T-cell (primary cell): Measurements from ENCODE around the gene HCAR2. TPM values are rescaled to one million over a fixed set of nuclear protein-coding genes. Genes with fewer than 3 reads are reported as not detected.

ENCODE experiments used
- ATAC-seq, 4 experiments: fragments of 200-7000 bp in 3 of 4; fragments of 150-1000 bp in 1 of 4; cut with Tn5 transposase; replicated peaks in 1 of 4; 1 replicate in 3 of 4; 2 replicates in 1 of 4; pipeline ENCODE4 v1.10.0; 2021; ENCODE audit warnings: moderate library complexity in 3 of 4, mild to moderate bottlenecking in 2 of 4, moderate number of reproducible peaks in 1 of 4
- CTCF ChIA-PET, 2 donors: fragments of 300-600 bp; sonication (Branson Sonifier 250); formaldehyde crosslinking; loops; one replicate each; lab custom pipeline; 2022; ENCODE audit warnings: antibody characterized with exemption in 2 of 2; lab: Charles Lee
- POLR2A ChIA-PET, 2 donors: fragments of 300-600 bp; sonication (Branson Sonifier 250); formaldehyde crosslinking; loops; one replicate each; lab custom pipeline; 2022; ENCODE audit warnings: antibody characterized with exemption in 2 of 2; lab: Charles Lee
- DNase-seq, 35 experiments: peaks; one replicate each; pipeline versions ENCODE4 v3.0.0 to v3.0.0-alpha.2; 2013 to 2023
- H3K27ac ChIP-seq: one replicate; pipeline ENCODE4 v1.5.1; 2013; ENCODE audit warnings: low read length
- H3K27me3 ChIP-seq, 2 experiments: replicated peaks in 1 of 2; 1 replicate in 1 of 2; 2 replicates in 1 of 2; pipeline versions ENCODE4 v1.6.1 to v1.7.0; 2013; ENCODE audit warnings: low read length in 1 of 2, mixed read lengths in 1 of 2; ENCODE audit not compliant: control insufficient read depth in 2 of 2, insufficient read depth in 2 of 2; ENCODE audit errors: extremely low read depth in 1 of 2
- H3K36me3 ChIP-seq, 2 donors: 1 replicate in 1 of 2; 2 replicates in 1 of 2; pipeline versions ENCODE4 v1.6.1 to v1.7.0; 2013; ENCODE audit warnings: low read length in 1 of 2; ENCODE audit not compliant: control insufficient read depth in 2 of 2, insufficient read depth in 1 of 2; ENCODE audit errors: extremely low read depth in 1 of 2
- H3K4me1 ChIP-seq, 2 experiments: 1 replicate in 1 of 2; 2 replicates in 1 of 2; pipeline versions ENCODE4 v1.6.1 to v1.7.0; 2013; ENCODE audit warnings: low read length in 2 of 2, mixed read lengths in 1 of 2; ENCODE audit not compliant: insufficient read depth in 2 of 2, control insufficient read depth in 1 of 2; ENCODE audit errors: extremely low read depth in 1 of 2
- H3K4me3 ChIP-seq, 2 donors: 1 replicate in 1 of 2; 2 replicates in 1 of 2; pipeline versions ENCODE4 v1.5.1 to v1.7.0; 2013; ENCODE audit warnings: mild to moderate bottlenecking in 2 of 2, low read length in 1 of 2, moderate library complexity in 1 of 2; ENCODE audit not compliant: control insufficient read depth in 1 of 2; ENCODE audit errors: extremely low read depth in 1 of 2
- H3K9me3 ChIP-seq: 2 replicates; pipeline ENCODE4 v1.7.0; 2013
- H3K27ac Mint-ChIP-seq, 2 donors: one replicate each; pipeline ENCODE4 v1.8.0; 2020 to 2021; ENCODE audit warnings: mild to moderate bottlenecking in 2 of 2, mixed read lengths in 2 of 2
- H3K27me3 Mint-ChIP-seq, 2 donors: one replicate each; pipeline ENCODE4 v1.8.0; 2021 to 2022; ENCODE audit warnings: mixed read lengths in 2 of 2
- H3K36me3 Mint-ChIP-seq: one replicate; pipeline ENCODE4 v1.8.0; 2021; ENCODE audit warnings: mixed read lengths
- H3K4me1 Mint-ChIP-seq, 3 donors: one replicate each; pipeline ENCODE4 v1.8.0; 2020 to 2022; ENCODE audit warnings: mixed read lengths in 3 of 3, mild to moderate bottlenecking in 1 of 3
- H3K4me3 Mint-ChIP-seq, 3 donors: one replicate each; pipeline ENCODE4 v1.8.0; 2020 to 2022; ENCODE audit warnings: mild to moderate bottlenecking in 3 of 3, mixed read lengths in 3 of 3, moderate library complexity in 3 of 3
- H3K9me3 Mint-ChIP-seq, 3 donors: one replicate each; pipeline ENCODE4 v1.8.0; 2020 to 2022; ENCODE audit warnings: mixed read lengths in 3 of 3
- WGBS: methylation state at CpG from one replicate; pipeline ENCODE4 v1.1.5; 2013; ENCODE audit warnings: missing lambda C conversion rate; ENCODE audit not compliant: insufficient coverage; 5-methylcytosine and 5-hydroxymethylcytosine counted together
- total RNA-seq, 35 experiments: library from RNA in 6 of 35; stranded (reverse) in 6 of 35; fragments of 120-200 nt in 1 of 35; gene quantifications; one replicate each; pipeline versions ENCODE4 v1.2.1 to v1.2.4 and lab custom pipeline; 2013 to 2026

HCAR2 gene
- total RNA-seq, 5 donors from 2014 or later (not counting 1 experiment from before 2014, with no cell fraction given) = 0.23 TPM; not detected in 4

- Histone ChIP-seq H3K27ac (no peak overlapping the region), H3K4me3 (no peak overlapping the region), H3K9me3 (no peaks in the 10 kb centered on the region), H3K27me3 (peaks cover 0 to 6% of the 10 kb centered on the region in 2 experiments), H3K4me1 (no peaks in the 10 kb centered on the region), H3K36me3 (no peaks in the 10 kb centered on the region)
- H3K9me3 Mint-ChIP-seq = no peaks in the 10 kb centered on the region
- ChIA-PET POLR2A (no interaction called here), CTCF (no interaction called here)
- 83% methylated on average over 1 of the region's 5 CpGs for WGBS
- no peaks in the 10 kb centered on the region for H3K36me3 Mint-ChIP-seq
- no peaks in the 10 kb centered on the region for H3K4me1 Mint-ChIP-seq
- no peak overlapping the region for H3K27ac Mint-ChIP-seq
- peaks cover 0 to 1% of the 10 kb centered on the region in 2 donors for H3K27me3 Mint-ChIP-seq
- H3K4me3 Mint-ChIP-seq = no peak overlapping the region
- DNase-seq = no peak
- no peak for ATAC-seq
These were observed 33.6 kb downstream of the HCAR2 start for GRCh38 chr12:122669397-122670070.

DNA sequence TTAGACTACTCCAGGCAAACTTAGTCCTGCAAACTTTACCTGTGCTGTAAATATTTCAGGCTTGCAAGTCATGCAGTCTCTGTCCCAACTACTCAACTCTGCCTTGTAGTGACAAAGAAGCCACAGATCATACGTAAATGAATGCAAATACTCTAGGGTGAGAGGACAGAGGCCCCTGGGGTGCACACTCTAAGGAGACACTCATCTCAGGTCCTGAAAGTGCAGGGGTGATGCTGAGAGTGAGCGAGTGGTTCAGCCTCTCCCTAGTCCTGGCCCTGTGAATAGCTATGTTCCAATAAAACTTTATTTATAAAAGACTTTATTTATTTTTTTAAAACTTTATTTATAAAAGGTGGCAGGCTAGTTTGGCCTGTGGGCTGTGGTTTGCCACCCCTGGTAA lies 34.9 kb downstream of the HCAR2 start:
- no peaks in the 10 kb centered on the region for H3K36me3 Mint-ChIP-seq
- Histone ChIP-seq H3K36me3 (no peaks in the 10 kb centered on the region), H3K9me3 (no peaks in the 10 kb centered on the region), H3K4me1 (no peaks in the 10 kb centered on the region), H3K4me3 (no peak overlapping the region), H3K27ac (no peak overlapping the region), H3K27me3 (peaks cover 0 to 6% of the 10 kb centered on the region in 2 experiments)
- H3K4me1 Mint-ChIP-seq = no peaks in the 10 kb centered on the region
- H3K4me3 Mint-ChIP-seq = no peak overlapping the region
- no CpG with 5 or more reads among the region's 2 CpGs for WGBS
- no peaks in the 10 kb centered on the region for H3K9me3 Mint-ChIP-seq
- H3K27ac Mint-ChIP-seq = no peak overlapping the region
- ChIA-PET CTCF (interaction anchor here in 1 of 2 donors (0.6 kb wide), 1 partner anchor 17 kb away, joined by 3 read pairs; no protein-coding TSS in a partner anchor), POLR2A (interaction anchor here in 1 of 2 donors (0.5 kb wide), 1 partner anchor 18 kb away, joined by 4 read pairs; no protein-coding TSS in a partner anchor)
- DNase-seq (no peak), ATAC-seq (no peak)
- peaks cover 0 to 1% of the 10 kb centered on the region in 2 donors for H3K27me3 Mint-ChIP-seq

DNA sequence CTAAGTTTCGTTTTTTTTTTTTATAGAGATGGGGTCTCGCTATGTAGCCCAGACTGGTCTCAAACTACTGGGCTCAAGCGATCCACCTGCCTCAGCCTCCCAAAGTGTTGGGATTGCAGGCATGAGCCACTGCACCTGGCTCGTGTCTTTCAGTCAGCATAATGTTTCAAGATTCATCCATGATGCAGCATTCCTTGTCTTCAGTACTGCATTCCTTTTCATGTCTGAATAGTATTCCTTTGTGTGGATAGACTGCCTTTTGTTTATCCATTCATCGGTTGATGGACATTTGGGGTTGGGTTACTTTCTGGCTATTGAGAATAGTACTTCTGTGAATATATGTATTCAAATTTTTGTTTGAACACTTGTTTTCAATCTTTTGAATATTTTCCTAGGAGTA lies 37.4 kb downstream of the HCAR2 start:
- Histone ChIP-seq H3K27ac (no peak overlapping the region), H3K9me3 (no peaks in the 10 kb centered on the region), H3K4me3 (no peak overlapping the region), H3K27me3 (peaks cover 0 to 2% of the 10 kb centered on the region in 2 experiments), H3K36me3 (no peaks in the 10 kb centered on the region), H3K4me1 (no peaks in the 10 kb centered on the region)
- Mint-ChIP-seq H3K4me1 (no peaks in the 10 kb centered on the region), H3K36me3 (no peaks in the 10 kb centered on the region), H3K9me3 (no peaks in the 10 kb centered on the region), H3K27ac (no peak overlapping the region), H3K4me3 (no peak overlapping the region), H3K27me3 (no peaks in the 10 kb centered on the region)
- ChIA-PET CTCF (no interaction called here), POLR2A (no interaction called here)
- no peak for ATAC-seq
- DNase-seq = no peak
- 78% methylated on average over 4 of the region's 5 CpGs for WGBS

DNA sequence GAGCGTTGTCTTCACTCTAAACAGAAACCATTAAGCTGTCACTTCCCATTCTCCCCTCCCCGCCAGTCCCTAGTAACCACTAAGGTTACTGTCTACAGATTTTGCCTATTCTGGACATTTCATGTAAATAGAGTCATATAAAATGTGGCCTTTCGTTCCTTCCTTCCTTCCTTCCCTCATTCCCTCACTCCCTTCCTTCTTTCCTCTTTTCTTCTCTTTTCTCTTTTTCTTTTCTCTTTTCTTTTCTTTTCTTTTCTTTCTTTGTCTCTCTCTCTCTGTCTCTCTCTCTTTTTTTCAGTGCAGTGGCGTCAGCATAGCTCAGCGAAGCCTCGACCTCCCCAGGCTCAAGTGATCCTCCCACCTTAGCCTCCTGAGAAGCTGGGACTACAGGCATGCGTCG lies 37.8 kb downstream of the HCAR2 start:
- no peak overlapping the region for H3K4me3 ChIP-seq
- no peaks in the 10 kb centered on the region for H3K36me3 Mint-ChIP-seq
- DNase-seq (no peak), ATAC-seq (no peak)
- no peaks in the 10 kb centered on the region for H3K9me3 Mint-ChIP-seq
- 40% methylated on average over 1 of the region's 8 CpGs for WGBS
- H3K27ac ChIP-seq = no peak overlapping the region
- peaks cover 0 to 2% of the 10 kb centered on the region in 2 experiments for H3K27me3 ChIP-seq
- H3K4me1 ChIP-seq = no peaks in the 10 kb centered on the region
- H3K27me3 Mint-ChIP-seq = no peaks in the 10 kb centered on the region
- H3K9me3 ChIP-seq = no peaks in the 10 kb centered on the region
- H3K27ac Mint-ChIP-seq = no peak overlapping the region
- H3K4me1 Mint-ChIP-seq = no peaks in the 10 kb centered on the region
- ChIA-PET POLR2A (no interaction called here), CTCF (interaction anchor here in 1 of 2 donors (0.7 kb wide), 1 partner anchor 712 kb away, joined by 5 read pairs; no protein-coding TSS in a partner anchor)
- H3K4me3 Mint-ChIP-seq = no peak overlapping the region
- no peaks in the 10 kb centered on the region for H3K36me3 ChIP-seq

GRCh38 chr12:122661938-122662337 lies 41.2 kb downstream of the HCAR2 start:
- Histone ChIP-seq H3K4me3 (no peak overlapping the region), H3K36me3 (no peaks in the 10 kb centered on the region), H3K27me3 (peaks cover 0 to under 1% of the 10 kb centered on the region in 2 experiments), H3K9me3 (no peaks in the 10 kb centered on the region), H3K4me1 (peaks cover 0 to 2% of the 10 kb centered on the region in 2 experiments), H3K27ac (no peak overlapping the region)
- POLR2A ChIA-PET = no interaction called here
- CTCF ChIA-PET = no interaction called here
- Mint-ChIP-seq H3K9me3 (no peaks in the 10 kb centered on the region), H3K4me1 (no peaks in the 10 kb centered on the region), H3K27me3 (no peaks in the 10 kb centered on the region), H3K27ac (no peak overlapping the region), H3K36me3 (no peaks in the 10 kb centered on the region), H3K4me3 (no peak overlapping the region)
- no peak for DNase-seq
- no peak for ATAC-seq
- WGBS = no CpG with 5 or more reads among the region's 3 CpGs

GRCh38 chr12:122661246-122661645 lies 41.9 kb downstream of the HCAR2 start:
- 79% methylated on average over 13 of the region's 16 CpGs for WGBS
- POLR2A ChIA-PET = no interaction called here
- Mint-ChIP-seq H3K27me3 (no peaks in the 10 kb centered on the region), H3K36me3 (no peaks in the 10 kb centered on the region), H3K9me3 (no peaks in the 10 kb centered on the region), H3K4me1 (no peaks in the 10 kb centered on the region), H3K27ac (no peak overlapping the region), H3K4me3 (no peak overlapping the region)
- ATAC-seq (no peak), DNase-seq (no peak)
- no peaks in the 10 kb centered on the region for H3K36me3 ChIP-seq
- H3K27ac ChIP-seq = no peak overlapping the region
- H3K4me1 ChIP-seq = peaks cover 0 to 2% of the 10 kb centered on the region in 2 experiments
- no peak overlapping the region for H3K4me3 ChIP-seq
- no peaks in the 10 kb centered on the region for H3K9me3 ChIP-seq
- CTCF ChIA-PET = no interaction called here
- H3K27me3 ChIP-seq = no peaks in the 10 kb centered on the region
